Adrenal gland (tissue), 5 donors: ENCODE data around the gene RCAN3.

Source experiments
- POLR2A ChIP-seq, 2 donors: fragments of 450-650 bp; IDR thresholded peaks; one replicate each; pipeline ENCODE4 v1.6.1; 2017; ENCODE audit warnings: antibody characterized with exemption in 2 of 2, mild to moderate bottlenecking in 2 of 2, moderate library complexity in 1 of 2
- TF ChIP-seq, protein P1 (sequence below), 6 experiments: fragments of 450-650 bp in 4 of 6; fragments of 200-600 bp in 2 of 6; sonication (generic) in 1 of 6; IDR thresholded peaks; 1 replicate in 5 of 6; 2 replicates in 1 of 6; pipeline versions ENCODE4 v1.5.1 to v1.8.0; 2016 to 2021; ENCODE audit warnings: antibody characterized with exemption in 6 of 6, mild to moderate bottlenecking in 2 of 6, moderate library complexity in 1 of 6
- donor health status: DM: no; HTN: no; CAD: no.

DNA sequence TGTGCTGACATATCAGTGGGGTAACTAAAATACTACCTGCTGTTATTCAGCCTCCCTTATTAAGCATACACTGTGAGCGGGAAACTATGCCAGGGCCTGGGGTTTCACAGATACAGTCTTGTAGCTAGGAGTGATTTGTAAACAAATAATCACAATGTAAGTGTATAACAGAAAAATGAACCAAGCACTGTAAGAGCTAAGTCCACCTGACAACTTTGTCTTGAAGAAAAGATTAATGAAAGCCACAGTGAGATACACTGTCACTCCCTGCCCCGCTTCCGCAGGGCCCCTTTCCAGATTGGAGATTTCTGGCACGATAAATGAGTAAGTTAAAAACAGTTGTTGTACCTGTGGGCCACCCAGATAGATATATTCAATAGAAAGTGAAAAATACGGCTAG, 4.8 kb downstream of the RCAN3 start:
- TF ChIP-seq, protein P1, sequence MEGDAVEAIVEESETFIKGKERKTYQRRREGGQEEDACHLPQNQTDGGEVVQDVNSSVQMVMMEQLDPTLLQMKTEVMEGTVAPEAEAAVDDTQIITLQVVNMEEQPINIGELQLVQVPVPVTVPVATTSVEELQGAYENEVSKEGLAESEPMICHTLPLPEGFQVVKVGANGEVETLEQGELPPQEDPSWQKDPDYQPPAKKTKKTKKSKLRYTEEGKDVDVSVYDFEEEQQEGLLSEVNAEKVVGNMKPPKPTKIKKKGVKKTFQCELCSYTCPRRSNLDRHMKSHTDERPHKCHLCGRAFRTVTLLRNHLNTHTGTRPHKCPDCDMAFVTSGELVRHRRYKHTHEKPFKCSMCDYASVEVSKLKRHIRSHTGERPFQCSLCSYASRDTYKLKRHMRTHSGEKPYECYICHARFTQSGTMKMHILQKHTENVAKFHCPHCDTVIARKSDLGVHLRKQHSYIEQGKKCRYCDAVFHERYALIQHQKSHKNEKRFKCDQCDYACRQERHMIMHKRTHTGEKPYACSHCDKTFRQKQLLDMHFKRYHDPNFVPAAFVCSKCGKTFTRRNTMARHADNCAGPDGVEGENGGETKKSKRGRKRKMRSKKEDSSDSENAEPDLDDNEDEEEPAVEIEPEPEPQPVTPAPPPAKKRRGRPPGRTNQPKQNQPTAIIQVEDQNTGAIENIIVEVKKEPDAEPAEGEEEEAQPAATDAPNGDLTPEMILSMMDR (IDR thresholded peaks at IDR 0.05): no peak
- TF ChIP-seq POLR2A (IDR thresholded peaks at IDR 0.05): no peak
